Esophagus muscularis mucosa (tissue), 4 donors: ENCODE data around the gene VCX. TPM values are rescaled to one million over a fixed set of nuclear protein-coding genes. Genes with fewer than 3 reads are reported as not detected.
"Not testable (repeated sequence)": the region's sequence is repeated elsewhere in the genome, so short reads cannot be mapped to it uniquely, and the experiment has no call there.

Experiments used
- DNase-seq: peaks from one replicate; pipeline ENCODE4 v3.0.0-alpha.2; 2017; ENCODE audit errors: extremely low spot score
- H3K27ac ChIP-seq, 4 donors: fragments of 200-600 bp; sonication (generic); replicated peaks in 1 of 4; 1 replicate in 3 of 4; 2 replicates in 1 of 4; pipeline ENCODE4 v1.5.1; 2016 to 2019; ENCODE audit warnings: mild to moderate bottlenecking in 1 of 4
- H3K27me3 ChIP-seq, 4 donors: fragments of 200-600 bp; sonication (generic); one replicate each; pipeline versions ENCODE4 v1.5.1 to v1.6.0; 2016 to 2019
- H3K36me3 ChIP-seq, 4 donors: fragments of 200-600 bp; sonication (generic); one replicate each; pipeline ENCODE4 v1.5.1; 2016 to 2019
- H3K4me1 ChIP-seq, 4 donors: fragments of 200-600 bp; sonication (generic); one replicate each; pipeline ENCODE4 v1.5.1; 2016 to 2019
- H3K4me3 ChIP-seq, 4 donors: fragments of 200-600 bp; sonication (generic); 1 replicate in 2 of 4; 2 replicates in 2 of 4; pipeline ENCODE4 v1.5.1; 2016 to 2019; ENCODE audit warnings: mild to moderate bottlenecking in 4 of 4, moderate library complexity in 1 of 4
- H3K9me3 ChIP-seq, 4 donors: fragments of 200-600 bp; sonication (generic); 1 replicate in 3 of 4; 2 replicates in 1 of 4; pipeline ENCODE4 v1.5.1; 2016 to 2019
- CTCF ChIP-seq, 3 experiments: fragments of 200-600 bp in 2 of 3; fragments of 450-650 bp in 1 of 3; sonication (generic) in 2 of 3; IDR thresholded peaks; one replicate each; pipeline ENCODE4 v1.5.1; 2017 to 2019; ENCODE audit warnings: antibody characterized with exemption in 3 of 3, mild to moderate bottlenecking in 2 of 3, moderate library complexity in 1 of 3
- EP300 ChIP-seq: sonication (generic); formaldehyde crosslinking; IDR thresholded peaks from one replicate; pipeline ENCODE4 v1.6.1; 2017; ENCODE audit warnings: antibody characterized with exemption
- POLR2A ChIP-seq: fragments of 450-650 bp; IDR thresholded peaks from one replicate; pipeline ENCODE4 v1.6.1; 2017; ENCODE audit warnings: antibody characterized with exemption, moderate library complexity, mild to moderate bottlenecking, low read depth
- POLR2AphosphoS5 ChIP-seq, 2 donors: sonication (generic); formaldehyde crosslinking; IDR thresholded peaks; one replicate each; pipeline ENCODE4 v1.6.1; 2017; ENCODE audit warnings: antibody characterized with exemption in 2 of 2
- WGBS: methylation state at CpG from one replicate; pipeline ENCODE4 v1.1.5; 2018; 5-methylcytosine and 5-hydroxymethylcytosine counted together
- intact Hi-C: fragments of 100-400 bp; cut with DNase I; formaldehyde crosslinking; loops from one replicate; pipeline ENCODE4 v1.15.1; 2023
- total RNA-seq, 4 donors: library from RNA; depleted of rRNA; stranded (reverse); fragments of >200 nt; gene quantifications; one replicate each; pipeline versions ENCODE4 v1.1.0 to v1.2.1, GENCODE V29; 2016

The VCX gene
- total RNA-seq, result not detected

GRCh38 chrX:7842871-7843270 is at the start of gene VCX:
Gene VCX (plus strand): TSS chrX:7843171. CDS start chrX:7843204, 33 bp downstream.
- H3K4me3 ChIP-seq, H3K36me3 ChIP-seq, H3K27me3 ChIP-seq, DNase-seq, H3K9me3 ChIP-seq, H3K27ac ChIP-seq, H3K4me1 ChIP-seq, intact Hi-C loops: not testable (repeated sequence)
- no CpG with 5 or more reads among the region's 20 CpGs for WGBS

- DNase-seq, result no peak
- WGBS, result 89% methylated on average over 2 of the region's 2 CpGs
- no peaks in the 10 kb centered on the region for H3K4me1 ChIP-seq
- intact Hi-C loops, result no loop called here
- H3K27ac ChIP-seq, result no peak overlapping the region
- H3K27me3 ChIP-seq, result no peaks in the 10 kb centered on the region
- H3K36me3 ChIP-seq, result no peaks in the 10 kb centered on the region
- TF ChIP-seq CTCF (IDR thresholded peaks at IDR 0.05) (no peak), EP300 (no peak), POLR2A (no peak), POLR2AphosphoS5 (IDR thresholded peaks at IDR 0.05) (no peak)
- no peak overlapping the region for H3K4me3 ChIP-seq
- H3K9me3 ChIP-seq, result no peaks in the 10 kb centered on the region
Measured at GRCh38 chrX:7798327-7798726, 44.6 kb upstream of the VCX start.

GRCh38 chrX:7801711-7802110 is 41.3 kb upstream of the VCX start:
- no peak overlapping the region for H3K4me3 ChIP-seq

GRCh38 chrX:7815166-7815805 is 27.7 kb upstream of the VCX start:
- H3K36me3 ChIP-seq, result no peaks in the 10 kb centered on the region
- H3K27ac ChIP-seq, result no peak overlapping the region
- intact Hi-C loops, result no loop called here
- no peaks in the 10 kb centered on the region for H3K9me3 ChIP-seq
- H3K27me3 ChIP-seq, result no peaks in the 10 kb centered on the region
- TF ChIP-seq EP300, result no peak
- H3K4me3 ChIP-seq, result no peak overlapping the region
- H3K4me1 ChIP-seq, result no peaks in the 10 kb centered on the region
- WGBS, result 7% methylated on average over 2 of the region's 2 CpGs
- DNase-seq, result no peak

More at GRCh38 chrX:7801711-7802110, 41.3 kb upstream of the VCX start:
- TF ChIP-seq CTCF (IDR thresholded peaks at IDR 0.05) (no peak), POLR2A (no peak), EP300 (no peak), POLR2AphosphoS5 (IDR thresholded peaks at IDR 0.05) (no peak)
- Histone ChIP-seq H3K27ac (no peak overlapping the region), H3K27me3 (no peaks in the 10 kb centered on the region), H3K4me1 (no peaks in the 10 kb centered on the region), H3K9me3 (no peaks in the 10 kb centered on the region), H3K36me3 (no peaks in the 10 kb centered on the region)
- intact Hi-C loops, result no loop called here
- 79% methylated on average over 2 of the region's 2 CpGs for WGBS
- DNase-seq, result no peak

- TF ChIP-seq POLR2A (no peak), POLR2AphosphoS5 (IDR thresholded peaks at IDR 0.05) (no peak), CTCF (IDR thresholded peaks at IDR 0.05) (no peak), EP300 (no peak)
- Histone ChIP-seq H3K4me1 (no peaks in the 10 kb centered on the region), H3K27ac (no peak overlapping the region), H3K27me3 (no peaks in the 10 kb centered on the region), H3K36me3 (no peaks in the 10 kb centered on the region), H3K4me3 (no peak overlapping the region), H3K9me3 (no peaks in the 10 kb centered on the region)
- no peak for DNase-seq
- intact Hi-C loops, result no loop called here
- WGBS, result 55% methylated on average over 2 of the region's 2 CpGs
Measured at GRCh38 chrX:7828594-7828993, 14.4 kb upstream of the VCX start.
